Hepatocyte (in vitro differentiated cells): ENCODE measurements around the gene ASTN2. TPM values are rescaled to one million over a fixed set of nuclear protein-coding genes. Genes with fewer than 3 reads are reported as not detected.

Source experiments
- DNase-seq: peaks from one replicate; pipeline ENCODE4 v3.0.0-alpha.2; 2016; ENCODE audit warnings: low spot score
- H2AFZ ChIP-seq: fragments of 200-600 bp; sonication (generic); 2 replicates; pipeline ENCODE4 v1.6.0; 2016; ENCODE audit warnings: antibody characterized with exemption, mild to moderate bottlenecking
- H3K27ac ChIP-seq: fragments of 200-600 bp; sonication (generic); 2 replicates; pipeline ENCODE4 v1.5.1; 2016; ENCODE audit warnings: mild to moderate bottlenecking
- H3K27me3 ChIP-seq: fragments of 200-600 bp; sonication (generic); 2 replicates; pipeline ENCODE4 v1.6.1; 2016
- H3K36me3 ChIP-seq: fragments of 200-600 bp; sonication (generic); replicated peaks from 2 replicates; pipeline ENCODE4 v1.5.1; 2016; ENCODE audit warnings: low read depth; ENCODE audit not compliant: insufficient read depth
- H3K4me1 ChIP-seq: fragments of 200-600 bp; sonication (generic); 2 replicates; pipeline ENCODE4 v1.5.1; 2016; ENCODE audit warnings: mild to moderate bottlenecking, moderate library complexity; ENCODE audit not compliant: insufficient read depth
- H3K4me2 ChIP-seq: fragments of 200-600 bp; sonication (generic); 2 replicates; pipeline ENCODE4 v1.6.0; 2016
- H3K4me3 ChIP-seq: fragments of 200-600 bp; sonication (generic); 2 replicates; pipeline ENCODE4 v1.5.1; 2016; ENCODE audit warnings: mild to moderate bottlenecking
- H3K79me2 ChIP-seq: fragments of 200-600 bp; sonication (generic); 2 replicates; pipeline ENCODE4 v1.6.0; 2017; ENCODE audit warnings: mild to moderate bottlenecking
- H3K9me2 ChIP-seq: fragments of 200-600 bp; sonication (generic); replicated peaks from 2 replicates; pipeline ENCODE4 v1.6.0; 2017; ENCODE audit warnings: mild to moderate bottlenecking; ENCODE audit not compliant: insufficient read depth
- H3K9me3 ChIP-seq: fragments of 200-600 bp; sonication (generic); 2 replicates; pipeline ENCODE4 v1.5.1; 2016; ENCODE audit warnings: low read depth, mild to moderate bottlenecking
- H4K20me1 ChIP-seq: fragments of 200-600 bp; sonication (generic); 2 replicates; pipeline ENCODE4 v1.6.0; 2016; ENCODE audit warnings: mild to moderate bottlenecking; ENCODE audit not compliant: insufficient read depth, poor library complexity, severe bottlenecking
- EZH2 ChIP-seq: fragments of 200-600 bp; sonication (generic); IDR thresholded peaks from 2 replicates; pipeline ENCODE4 v1.6.1; 2016; ENCODE audit warnings: antibody characterized with exemption, mild to moderate bottlenecking, borderline replicate concordance
- EZH2phosphoT487 ChIP-seq: fragments of 200-600 bp; sonication (generic); IDR thresholded peaks from one replicate; pipeline ENCODE4 v1.6.1; 2018; ENCODE audit warnings: antibody characterized with exemption, mild to moderate bottlenecking, low read depth, moderate library complexity; ENCODE audit not compliant: unreplicated experiment, severe bottlenecking
- WGBS: methylation state at CpG from one replicate; pipeline ENCODE4 v1.1.6; 2016; ENCODE audit warnings: low lambda C conversion rate; ENCODE audit errors: missing lambda C conversion rate; 5-methylcytosine and 5-hydroxymethylcytosine counted together
- polyA plus RNA-seq: library from polyadenylated mRNA; unstranded; fragments of >200 nt; fragmentation: Nextera tagmentation; extraction: Ambion mirVana; gene quantifications from 2 replicates; pipeline ENCODE4 v1.2.1, GENCODE V29; 2016
- total RNA-seq: library from RNA; depleted of rRNA; stranded (reverse); fragments of >200 nt; gene quantifications from 2 replicates; pipeline ENCODE4 v1.2.3, GENCODE V29; 2014
- TF ChIP-seq, protein P1 (sequence below): fragments of 200-600 bp; sonication (generic); IDR thresholded peaks from 2 replicates; pipeline ENCODE4 v1.5.1; 2016; ENCODE audit warnings: antibody characterized with exemption, mild to moderate bottlenecking; ENCODE audit not compliant: poor library complexity

Gene ASTN2
- total and polyA plus RNA-seq, 2 experiments from 2014 or later, result 6.4 to 8.4 TPM

DNA sequence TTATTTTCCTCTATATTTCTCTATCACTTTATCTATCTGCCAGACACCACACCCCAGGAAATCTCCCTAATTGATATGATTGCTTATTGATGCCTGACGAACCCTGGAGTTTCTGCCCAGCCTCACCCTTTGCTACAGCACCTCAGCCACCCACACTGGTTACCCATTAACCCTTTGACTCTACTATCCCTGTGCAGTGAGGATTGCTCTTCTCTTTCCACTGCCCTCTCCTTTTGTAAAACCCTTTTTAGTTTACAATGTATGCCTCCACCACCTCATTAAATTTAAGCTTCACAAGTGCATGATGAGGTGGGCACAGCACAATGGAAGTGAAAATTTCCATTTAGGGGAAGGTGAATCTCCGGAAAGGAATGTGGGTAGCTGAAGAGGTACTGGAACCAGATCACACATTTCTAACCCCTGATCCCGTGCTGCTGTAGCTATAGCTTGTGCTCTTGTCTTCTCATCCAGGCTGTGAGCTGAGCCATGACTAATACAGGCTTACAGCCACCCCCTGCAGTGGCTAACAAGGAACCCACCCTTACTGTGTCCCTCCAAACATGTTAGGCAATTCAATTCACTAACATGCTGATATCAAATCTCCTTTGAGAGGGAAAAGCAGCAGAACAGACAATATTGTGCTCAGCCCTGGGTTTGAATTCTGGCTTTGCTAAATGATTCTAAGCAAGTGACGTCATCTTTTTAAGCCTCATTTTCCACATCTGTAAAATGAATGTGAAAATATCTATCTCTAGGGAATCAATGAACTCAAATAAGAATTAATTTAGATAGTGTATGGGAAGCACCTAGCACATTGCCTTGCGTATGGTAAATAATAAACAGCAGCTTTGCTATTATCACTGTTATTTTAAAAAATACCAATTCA, 914.6 kb downstream of the ASTN2 start:
- Histone ChIP-seq H3K79me2 (no peaks in the 10 kb centered on the region), H2AFZ (no peak overlapping the region), H3K4me2 (no peak overlapping the region), H3K9me3 (no peaks in the 10 kb centered on the region), H3K4me1 (peaks cover 3% of the 10 kb centered on the region), H3K27ac (no peak overlapping the region), H3K4me3 (no peak overlapping the region), H4K20me1 (no peaks in the 10 kb centered on the region), H3K9me2 (no peaks in the 10 kb centered on the region), H3K36me3 (no peaks in the 10 kb centered on the region), H3K27me3 (no peaks in the 10 kb centered on the region)
- peak; percentile 36 for DNase-seq
- WGBS, result 54% methylated on average over 5 of the region's 5 CpGs
- TF ChIP-seq EZH2phosphoT487 (no peak), EZH2 (no peak)
- TF ChIP-seq, protein P1, sequence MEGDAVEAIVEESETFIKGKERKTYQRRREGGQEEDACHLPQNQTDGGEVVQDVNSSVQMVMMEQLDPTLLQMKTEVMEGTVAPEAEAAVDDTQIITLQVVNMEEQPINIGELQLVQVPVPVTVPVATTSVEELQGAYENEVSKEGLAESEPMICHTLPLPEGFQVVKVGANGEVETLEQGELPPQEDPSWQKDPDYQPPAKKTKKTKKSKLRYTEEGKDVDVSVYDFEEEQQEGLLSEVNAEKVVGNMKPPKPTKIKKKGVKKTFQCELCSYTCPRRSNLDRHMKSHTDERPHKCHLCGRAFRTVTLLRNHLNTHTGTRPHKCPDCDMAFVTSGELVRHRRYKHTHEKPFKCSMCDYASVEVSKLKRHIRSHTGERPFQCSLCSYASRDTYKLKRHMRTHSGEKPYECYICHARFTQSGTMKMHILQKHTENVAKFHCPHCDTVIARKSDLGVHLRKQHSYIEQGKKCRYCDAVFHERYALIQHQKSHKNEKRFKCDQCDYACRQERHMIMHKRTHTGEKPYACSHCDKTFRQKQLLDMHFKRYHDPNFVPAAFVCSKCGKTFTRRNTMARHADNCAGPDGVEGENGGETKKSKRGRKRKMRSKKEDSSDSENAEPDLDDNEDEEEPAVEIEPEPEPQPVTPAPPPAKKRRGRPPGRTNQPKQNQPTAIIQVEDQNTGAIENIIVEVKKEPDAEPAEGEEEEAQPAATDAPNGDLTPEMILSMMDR, result no peak

DNA sequence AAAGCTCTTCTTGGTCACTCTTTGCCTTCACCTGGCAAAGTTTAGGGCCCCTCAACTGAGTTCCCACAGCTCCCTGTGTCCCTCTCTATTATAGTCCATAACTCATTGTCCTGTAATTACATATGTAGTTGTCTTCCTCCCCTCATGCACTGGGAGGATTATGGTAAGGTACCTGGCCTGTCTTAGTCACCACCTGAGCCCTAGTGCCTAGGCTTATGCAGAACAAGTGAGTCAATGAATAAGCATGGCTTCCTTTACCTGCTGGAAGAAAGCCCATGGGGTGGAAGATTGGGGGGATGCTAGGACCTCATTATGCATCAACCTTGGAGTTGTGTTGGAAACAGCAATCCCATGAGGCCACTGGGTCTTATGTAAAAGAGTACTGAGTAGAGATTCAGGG, 915.4 kb downstream of the ASTN2 start:
- Histone ChIP-seq H3K27me3 (no peaks in the 10 kb centered on the region), H3K4me2 (no peak overlapping the region), H3K79me2 (no peaks in the 10 kb centered on the region), H4K20me1 (no peaks in the 10 kb centered on the region), H3K36me3 (no peaks in the 10 kb centered on the region), H2AFZ (no peak overlapping the region), H3K27ac (no peak overlapping the region), H3K4me3 (no peak overlapping the region), H3K4me1 (peaks cover 3% of the 10 kb centered on the region), H3K9me3 (no peaks in the 10 kb centered on the region), H3K9me2 (no peaks in the 10 kb centered on the region)
- TF ChIP-seq EZH2phosphoT487 (no peak), EZH2 (no peak)
- TF ChIP-seq, protein P1, result no peak
- no peak for DNase-seq

DNA sequence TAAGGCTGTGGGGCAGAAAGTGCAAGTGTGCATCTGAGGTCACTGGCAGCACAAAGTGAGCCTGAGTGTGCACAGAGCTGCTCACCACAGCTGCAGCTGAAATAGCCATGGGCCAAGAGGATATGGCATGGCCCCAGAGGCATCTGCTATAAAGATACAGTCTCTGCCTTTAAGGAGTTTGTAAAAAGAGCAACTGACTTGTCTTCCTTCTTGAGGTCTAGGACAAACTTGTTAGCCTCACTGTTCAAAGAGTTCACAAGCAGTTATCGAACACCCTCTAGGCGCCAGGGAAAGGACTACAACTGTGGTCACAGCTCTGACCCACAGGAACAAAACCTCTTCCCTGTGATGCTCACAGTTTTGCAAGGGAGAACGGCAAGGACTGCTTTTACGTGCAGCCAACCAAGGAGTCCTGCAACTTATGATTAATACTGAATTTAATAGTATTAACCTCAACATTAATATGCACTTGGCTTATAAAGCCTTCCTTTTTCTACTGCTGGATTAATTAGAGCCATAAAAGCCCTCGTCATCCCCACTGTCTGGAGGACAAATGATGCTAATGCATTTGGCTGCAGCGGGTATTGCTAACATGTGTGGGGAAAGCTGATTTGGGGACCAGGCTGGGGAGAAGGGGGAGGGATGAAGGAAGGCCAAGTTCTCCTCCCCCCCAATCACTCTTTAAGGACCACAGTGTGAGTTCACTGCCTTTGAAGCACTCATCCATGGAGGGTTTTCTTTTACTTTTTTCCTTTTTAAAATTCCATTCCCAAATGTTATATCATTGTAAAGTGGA, 917.6 kb downstream of the ASTN2 start:
- 65% methylated on average over 6 of the region's 6 CpGs for WGBS
- H3K9me3 ChIP-seq, result no peaks in the 10 kb centered on the region
- no peak for TF ChIP-seq EZH2phosphoT487
- no peak for TF ChIP-seq EZH2
- TF ChIP-seq, protein P1, result no peak
- H4K20me1 ChIP-seq, result no peaks in the 10 kb centered on the region
- no peaks in the 10 kb centered on the region for H3K27me3 ChIP-seq
- H3K79me2 ChIP-seq, result no peaks in the 10 kb centered on the region
- no peaks in the 10 kb centered on the region for H3K36me3 ChIP-seq
- no peak overlapping the region for H2AFZ ChIP-seq
- H3K4me3 ChIP-seq, result no peak overlapping the region
- H3K27ac ChIP-seq, result no peak overlapping the region
- H3K4me1 ChIP-seq, result no peaks in the 10 kb centered on the region
- no peaks in the 10 kb centered on the region for H3K9me2 ChIP-seq
- H3K4me2 ChIP-seq, result no peak overlapping the region
- DNase-seq, result no peak
